ELF-1 (cell line): ENCODE measurements around the gene MAPRE3.

Source experiments
- DNase-seq: peaks from one replicate; pipeline ENCODE4 v3.0.0-alpha.2; 2016; ENCODE audit warnings: low read depth, low spot score

Gene MAPRE3

DNA sequence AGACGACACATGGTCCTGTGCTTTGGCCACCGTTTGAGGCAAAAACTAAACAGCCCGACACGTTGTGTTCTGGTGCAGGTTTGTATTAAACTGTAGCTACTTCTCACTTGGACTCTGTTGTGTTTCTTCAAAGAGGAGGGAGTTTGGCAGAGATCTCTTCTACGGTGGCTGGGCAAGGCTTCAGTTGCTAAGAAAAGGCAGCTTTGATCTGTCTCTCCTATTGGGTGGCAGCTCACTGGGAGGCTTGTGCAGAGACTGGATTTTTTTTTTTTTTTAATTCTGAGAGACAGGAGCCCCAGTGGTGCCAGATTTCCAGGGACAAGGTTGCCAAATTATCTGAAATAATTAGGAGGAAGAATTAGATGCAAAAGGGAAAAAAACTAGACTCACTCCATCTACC lies 20.2 kb upstream of the MAPRE3 start:
- no peak for DNase-seq

DNA sequence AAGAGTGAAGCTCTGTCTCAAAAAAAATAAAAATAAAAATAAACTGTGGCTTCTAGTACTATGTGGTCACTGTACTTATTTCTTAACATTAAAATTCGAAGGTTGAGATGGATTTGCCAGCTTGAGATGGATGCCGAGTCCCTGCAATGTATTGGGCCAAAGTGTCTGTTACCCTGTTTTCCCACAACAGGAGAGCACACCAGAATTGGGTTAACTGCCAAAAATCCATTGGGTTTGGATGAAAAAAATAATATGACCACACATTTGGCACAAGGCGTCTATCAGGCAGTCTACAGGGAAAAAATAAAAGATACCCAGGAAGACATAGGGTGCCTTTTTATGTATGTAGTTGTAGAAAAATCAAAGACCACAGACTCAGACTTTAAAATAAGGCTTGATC lies 19.2 kb upstream of the MAPRE3 start:
- DNase-seq: no peak

DNA sequence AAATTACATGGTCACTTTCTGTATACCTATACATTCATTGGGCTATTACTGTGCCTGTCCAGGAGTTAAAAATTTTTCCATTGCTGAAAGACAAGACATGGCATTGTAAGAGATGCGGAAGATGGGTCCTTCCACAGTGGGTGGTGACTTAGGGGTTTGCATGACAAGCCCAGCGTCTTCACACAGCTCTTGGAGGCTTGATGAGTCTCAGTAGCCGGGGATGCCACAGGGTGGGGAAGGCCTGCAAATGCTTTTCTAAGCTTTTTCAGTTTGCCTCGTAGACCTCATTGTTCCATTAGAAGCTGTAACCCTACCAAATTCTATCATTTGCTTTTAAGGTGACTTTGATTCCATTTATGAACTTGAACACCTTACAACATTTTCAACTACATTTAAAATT lies 18.1 kb upstream of the MAPRE3 start:
- DNase-seq: no peak

DNA sequence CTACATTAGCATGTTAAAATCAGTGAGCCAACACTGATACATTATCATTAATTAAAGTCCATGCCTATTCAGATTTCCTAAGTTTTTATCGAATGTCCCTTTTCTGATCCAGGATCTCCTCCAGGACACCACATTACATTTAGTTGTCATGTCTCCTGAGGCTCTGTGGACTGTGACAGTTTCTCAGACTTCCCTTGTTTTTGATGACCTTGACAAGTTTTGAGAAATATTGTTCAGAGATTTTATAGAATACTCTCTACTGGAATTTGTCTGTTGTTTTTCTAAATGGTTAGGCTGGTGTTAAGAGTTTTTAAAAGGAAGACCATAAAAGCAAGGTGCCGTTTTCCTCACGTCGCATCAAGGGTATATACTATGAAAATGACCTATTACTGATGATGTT lies 16.3 kb upstream of the MAPRE3 start:
- DNase-seq: no peak

DNA sequence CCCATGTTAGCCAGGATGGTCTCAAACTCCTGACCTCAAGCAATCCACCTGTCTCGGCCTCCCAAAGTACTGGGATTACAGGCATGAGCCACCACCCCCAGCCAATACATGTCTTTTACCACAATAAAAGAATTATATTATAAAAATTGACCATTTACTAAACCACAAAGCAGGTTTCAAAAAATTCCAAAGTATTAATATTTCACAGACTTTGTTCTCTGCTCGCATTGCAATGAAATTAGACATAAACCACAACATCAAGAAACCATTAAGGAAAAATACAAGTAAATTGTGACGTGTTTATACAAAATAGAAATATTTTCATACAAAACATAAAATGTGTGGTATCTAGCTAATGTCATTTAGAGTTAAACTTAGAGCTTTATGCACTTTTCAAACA lies 13.4 kb upstream of the MAPRE3 start:
- no peak for DNase-seq

DNA sequence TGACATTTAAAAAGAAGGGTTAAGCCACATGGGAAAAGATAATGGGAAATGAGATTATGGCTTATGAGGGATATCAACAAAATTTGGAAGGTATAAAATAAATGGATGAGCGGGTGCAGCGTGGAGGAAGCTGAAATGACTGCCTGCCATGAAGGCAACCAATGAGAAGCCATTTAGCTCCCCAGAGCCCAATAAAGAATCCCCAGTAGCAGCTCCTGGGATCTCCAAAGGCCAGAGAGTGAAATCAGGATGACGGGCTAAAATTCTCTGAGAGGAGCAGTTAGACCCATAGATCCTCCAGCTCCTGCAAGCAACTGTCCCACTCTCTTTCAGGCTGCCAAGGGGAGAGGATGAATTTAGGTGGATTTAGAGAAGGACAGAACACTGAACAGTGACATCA lies 12.9 kb upstream of the MAPRE3 start:
- DNase-seq: no peak

DNA sequence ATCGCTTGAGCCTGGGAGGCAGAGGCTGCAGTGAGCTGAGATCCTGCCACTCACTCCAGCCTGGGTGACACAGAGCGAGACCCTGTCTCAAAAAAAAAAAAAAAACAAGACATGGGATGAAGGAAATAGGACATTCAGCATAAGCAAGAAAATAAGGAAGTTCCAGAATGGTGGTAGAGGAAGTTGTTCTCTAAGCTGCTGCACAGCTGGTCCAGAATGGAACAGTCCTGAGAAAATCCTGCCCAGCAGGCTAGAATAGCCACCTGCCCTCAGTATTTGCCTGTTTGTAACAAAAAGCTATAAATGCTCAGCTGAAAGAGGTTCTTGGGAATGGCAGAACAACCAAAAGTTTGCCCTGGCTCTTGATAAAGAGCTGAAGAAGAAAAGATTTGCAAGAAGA lies 11.1 kb upstream of the MAPRE3 start:
- no peak for DNase-seq

DNA sequence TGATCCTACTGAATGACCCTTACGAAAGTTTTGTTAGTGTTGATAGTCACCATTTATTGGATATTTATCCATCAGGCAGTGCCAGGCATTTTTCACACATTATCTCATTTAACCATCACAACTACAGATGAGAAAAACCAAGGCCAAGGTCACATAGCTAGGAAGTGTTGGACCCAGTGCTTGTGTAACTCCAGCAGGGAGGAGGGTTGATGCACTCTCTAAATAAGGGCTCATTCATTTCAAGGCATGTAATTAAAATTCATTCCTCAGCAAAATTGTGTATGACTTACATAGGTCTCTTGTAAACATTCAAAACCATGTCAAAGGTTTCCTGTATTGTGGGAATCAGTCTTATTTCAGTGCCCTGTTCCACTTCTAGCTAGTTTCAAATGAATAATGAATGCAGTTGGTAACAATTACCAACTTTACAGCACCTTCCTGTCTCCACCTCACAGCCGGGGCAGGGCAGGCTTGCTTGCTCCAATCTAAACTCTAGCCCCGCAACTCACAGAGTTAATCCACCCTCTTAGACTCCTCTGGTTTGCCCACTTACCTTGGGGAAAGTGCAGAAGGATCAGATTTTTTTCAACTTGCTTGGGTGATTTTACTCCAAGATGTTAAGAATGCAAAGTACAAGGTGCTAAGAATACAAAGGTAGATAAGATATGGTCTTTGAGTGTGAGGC lies 5.8 kb upstream of the MAPRE3 start:
- no peak for DNase-seq

DNA sequence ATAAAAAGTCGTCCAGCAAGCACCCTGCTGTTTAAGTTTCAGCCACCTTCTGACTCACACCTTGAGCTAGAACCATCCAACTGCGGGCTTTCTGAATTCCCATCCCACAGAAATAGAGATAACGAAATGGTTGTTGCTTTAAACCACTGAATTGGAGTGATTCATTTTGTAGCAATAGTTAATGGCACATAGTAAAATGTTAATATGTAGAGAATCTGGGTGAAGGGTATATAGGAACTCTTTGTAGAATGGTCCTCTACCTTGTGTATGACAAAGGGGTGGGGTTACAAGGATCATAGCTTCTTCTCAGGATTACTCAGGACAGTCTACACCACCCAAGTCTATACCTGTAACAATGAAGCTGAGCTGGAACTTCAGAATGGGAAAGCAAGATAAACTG lies 2.4 kb upstream of the MAPRE3 start:
- no peak for DNase-seq

DNA sequence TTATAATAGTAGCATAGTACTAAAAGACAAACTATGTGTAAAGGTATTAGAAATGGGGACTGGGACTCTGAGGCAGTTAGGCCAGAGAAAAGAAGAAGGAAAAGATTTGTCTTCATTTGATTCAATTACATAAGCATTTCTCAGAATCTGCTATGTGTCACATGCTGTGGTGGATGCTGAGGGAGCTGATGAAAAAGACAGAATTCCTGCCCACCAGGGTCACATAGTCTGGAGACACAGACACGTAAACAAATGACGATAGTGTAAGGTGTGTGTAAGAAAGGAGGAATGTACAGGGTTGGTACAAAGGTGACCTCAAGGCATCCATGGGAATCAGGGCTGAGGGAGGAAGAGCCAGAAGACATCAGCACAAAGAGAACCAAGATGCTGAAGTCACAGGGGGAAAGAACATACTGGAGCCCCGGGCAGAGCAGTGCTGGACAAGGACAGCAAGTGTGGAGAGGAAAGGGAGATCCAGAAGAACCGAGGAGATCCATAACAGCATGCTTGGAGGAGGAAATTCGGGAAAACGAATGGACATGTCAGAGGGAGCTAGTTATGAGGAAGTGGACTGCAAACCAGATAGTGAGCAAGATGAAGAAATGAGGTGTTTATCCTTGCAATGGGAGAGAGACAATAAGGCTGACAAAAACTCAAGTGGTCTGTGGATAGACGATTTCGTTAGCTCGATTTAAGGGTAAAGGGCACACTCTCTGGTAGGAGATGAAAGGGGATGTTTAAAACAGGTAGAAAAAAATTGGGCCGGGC lies 1.2 kb upstream of the MAPRE3 start:
- DNase-seq: no peak

DNA sequence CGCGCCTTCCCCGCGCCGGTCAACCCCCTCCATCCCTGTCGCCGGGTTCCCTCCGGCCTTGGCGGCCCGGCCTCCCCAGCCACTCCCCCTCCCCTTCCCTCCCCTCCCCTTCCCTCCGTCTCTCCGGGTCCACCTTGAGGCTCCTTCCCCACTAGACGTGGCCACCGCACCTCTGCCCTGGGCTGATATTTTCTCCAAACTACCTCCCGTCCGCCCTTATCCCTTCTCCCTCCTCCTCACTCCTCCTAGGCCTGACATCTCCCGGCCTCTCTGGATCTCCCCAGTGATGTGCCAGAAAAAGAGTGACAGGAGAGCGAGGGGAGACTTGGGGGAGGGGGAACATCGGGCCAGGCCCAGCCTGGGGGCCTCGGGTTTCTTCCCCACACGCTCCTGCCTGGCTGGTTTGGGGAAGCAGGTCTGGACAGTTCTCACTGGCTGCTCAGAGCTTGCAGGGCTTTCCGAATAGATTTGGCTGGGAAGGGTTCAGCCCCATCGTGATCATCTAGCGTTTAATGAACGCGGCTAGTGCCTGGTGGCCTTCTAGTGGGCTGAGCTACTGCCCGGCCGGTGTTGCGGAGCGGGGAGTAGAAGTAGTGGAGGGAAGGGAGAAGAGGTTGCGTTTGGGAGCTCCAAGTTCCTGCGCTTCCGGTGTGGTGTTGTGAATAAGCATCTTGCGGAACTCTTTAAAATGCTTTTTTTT lies 641 bp downstream of the MAPRE3 start:
- peak; percentile 69 for DNase-seq

DNA sequence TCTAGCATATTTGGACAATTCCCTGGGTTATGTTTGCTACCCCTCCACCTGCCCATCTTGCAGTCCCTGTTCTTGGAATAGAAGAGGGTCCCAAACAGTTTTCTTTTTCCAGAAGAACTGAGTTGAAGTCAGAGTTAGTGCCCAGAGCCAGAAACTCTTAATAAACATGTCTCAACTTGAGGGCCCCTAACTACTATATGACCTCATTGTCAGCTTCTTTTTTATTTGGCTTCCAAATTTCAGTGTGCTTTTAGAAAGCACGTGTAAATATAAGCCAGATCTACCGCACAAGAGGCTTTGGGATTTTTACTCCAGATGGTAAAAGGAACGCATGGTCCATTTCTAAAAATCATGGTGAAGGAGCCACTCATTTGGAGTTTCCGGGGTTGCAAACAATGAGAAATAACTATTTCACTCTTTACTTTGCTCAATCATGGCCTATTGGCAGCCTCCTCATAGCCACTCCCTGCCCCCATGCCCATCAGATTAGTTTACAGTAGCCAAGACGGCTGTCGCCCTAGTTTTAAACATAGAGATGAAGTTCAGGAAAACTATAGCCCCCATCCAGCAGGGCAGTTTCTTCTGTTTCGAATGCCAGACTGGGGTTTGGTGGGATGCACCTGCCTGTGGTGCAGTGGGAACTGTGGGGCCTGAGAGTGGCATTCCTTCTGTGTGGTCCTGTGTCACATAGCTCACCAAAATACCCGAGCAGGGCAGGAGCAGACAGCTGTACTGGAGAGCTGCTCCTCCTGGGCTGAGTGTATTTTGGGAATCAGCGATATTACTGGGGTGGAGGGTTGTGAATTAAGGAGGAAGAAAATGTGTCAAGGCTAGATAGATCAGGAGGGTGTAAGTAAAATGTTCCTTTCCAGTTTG lies 1.7 kb downstream of the MAPRE3 start:
- DNase-seq: no peak

DNA sequence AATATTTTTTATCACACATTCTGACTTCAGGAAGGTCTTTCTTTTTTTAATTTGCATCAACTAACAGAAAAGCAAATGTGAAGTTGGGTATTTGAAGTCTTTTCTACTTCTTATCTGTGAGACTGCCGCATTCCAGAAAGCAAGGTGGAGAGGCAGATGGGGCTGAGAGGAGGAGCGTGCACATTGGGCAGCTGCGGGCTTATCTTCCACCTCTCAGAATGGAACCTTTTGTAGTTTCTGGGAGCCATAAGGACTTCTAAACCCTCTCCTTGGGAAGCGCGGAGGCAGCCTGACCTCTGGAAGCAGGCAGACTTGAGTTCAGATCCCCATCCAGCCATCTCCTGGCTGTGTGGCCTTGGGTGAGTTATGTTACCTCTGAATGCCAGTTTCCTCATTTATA lies 3.9 kb downstream of the MAPRE3 start:
- no peak for DNase-seq

DNA sequence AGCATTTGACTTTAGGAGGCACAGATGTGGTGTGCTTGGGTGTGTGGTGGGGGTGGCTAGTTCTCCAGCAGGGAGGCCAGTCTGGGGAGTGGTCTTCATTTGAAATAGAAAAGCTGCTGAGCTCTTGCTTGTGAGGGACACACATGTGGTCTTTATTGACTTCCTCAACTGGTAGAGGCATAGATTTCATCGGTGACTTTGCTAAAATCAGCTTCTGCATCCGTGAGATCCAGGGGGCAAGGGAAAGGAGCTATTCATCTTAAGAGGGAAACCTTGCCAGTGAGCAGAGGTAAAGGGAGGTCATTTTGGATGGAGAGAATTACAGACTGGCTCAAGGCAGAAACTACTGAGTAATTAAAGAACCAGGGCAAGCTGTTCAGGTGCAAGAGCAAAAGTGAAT lies 4.7 kb downstream of the MAPRE3 start:
- DNase-seq: no peak

DNA sequence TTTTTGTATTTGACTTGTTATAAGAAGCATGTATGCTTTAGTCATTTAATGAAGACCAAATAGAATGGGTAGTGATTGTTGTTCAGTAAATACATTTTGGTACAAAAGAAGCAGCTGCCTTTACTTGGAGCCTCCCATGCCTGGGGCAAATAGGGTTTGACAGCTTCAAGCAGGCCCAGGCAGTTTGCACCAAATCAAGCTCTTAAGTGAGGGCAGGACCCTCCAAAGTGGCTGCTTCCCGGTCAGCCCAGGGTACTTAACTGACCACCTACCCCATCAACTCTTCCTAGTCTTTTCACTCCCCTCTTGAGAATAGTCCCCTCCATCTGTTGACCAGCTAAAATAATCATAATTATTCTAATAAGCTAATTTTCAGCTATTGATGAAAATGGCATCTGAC lies 5.2 kb downstream of the MAPRE3 start:
- DNase-seq: no peak

DNA sequence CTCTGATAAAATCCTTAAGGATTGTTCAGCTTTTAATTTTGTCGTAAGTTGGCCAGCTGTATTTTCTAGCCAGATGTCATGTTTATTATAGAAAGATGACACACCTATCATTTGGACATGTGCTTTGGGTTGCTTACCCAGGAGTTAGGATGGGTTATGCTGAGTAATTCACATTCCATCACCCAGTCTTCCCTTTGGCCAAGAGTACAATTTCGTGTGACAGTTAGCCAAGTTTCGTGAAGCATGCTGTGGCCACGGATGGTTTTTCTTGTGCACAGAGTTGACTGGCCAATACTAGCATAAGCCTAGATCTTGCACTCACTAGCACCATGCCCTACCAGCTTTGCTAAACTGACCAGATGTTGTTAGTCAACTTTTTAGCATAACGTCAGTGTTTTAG lies 5.8 kb downstream of the MAPRE3 start:
- no peak for DNase-seq

DNA sequence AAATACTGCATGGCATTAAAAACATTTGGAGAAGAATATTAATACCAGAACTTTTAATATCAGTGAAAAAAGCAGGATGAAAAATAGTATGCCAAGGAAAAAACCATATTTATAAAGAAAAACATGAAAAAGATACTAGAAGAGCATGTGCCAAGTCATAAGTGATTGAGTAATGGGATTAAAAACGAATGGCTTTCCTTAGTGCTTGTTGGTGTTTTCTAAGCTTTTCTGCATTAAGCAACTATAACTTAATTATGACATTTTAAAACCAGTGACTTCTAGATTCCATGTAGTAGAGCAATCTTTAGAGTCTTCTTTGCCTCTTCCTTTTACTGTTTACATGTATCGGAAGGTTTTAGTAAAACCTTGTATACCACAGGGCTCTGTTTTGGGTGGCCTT lies 6.6 kb downstream of the MAPRE3 start:
- no peak for DNase-seq

DNA sequence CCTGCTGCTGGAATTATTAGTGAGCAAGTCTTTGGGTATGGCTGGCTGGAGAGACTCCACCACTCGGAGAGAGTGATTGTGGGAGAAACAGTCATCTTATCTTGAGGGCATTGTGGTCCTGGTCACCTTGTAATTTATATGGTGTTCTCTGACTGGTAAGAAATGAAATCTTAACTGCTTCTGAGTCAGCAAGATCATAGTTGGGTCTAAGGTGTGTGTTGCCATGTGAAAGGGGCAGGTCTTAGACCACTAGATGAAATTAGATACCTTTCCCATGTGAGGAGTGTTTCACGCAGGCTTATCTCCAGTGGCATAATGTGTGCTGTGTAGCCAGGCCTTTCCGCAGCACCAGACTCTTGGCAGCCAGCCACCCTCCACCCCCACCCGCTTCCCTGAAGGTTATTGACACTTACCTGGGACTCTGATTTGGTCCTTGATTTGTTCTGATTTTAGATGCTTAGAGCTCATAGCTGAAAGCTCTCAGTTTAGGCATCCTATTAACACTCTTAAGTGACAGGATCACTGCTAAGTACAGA lies 7.7 kb downstream of the MAPRE3 start:
- DNase-seq: no peak

DNA sequence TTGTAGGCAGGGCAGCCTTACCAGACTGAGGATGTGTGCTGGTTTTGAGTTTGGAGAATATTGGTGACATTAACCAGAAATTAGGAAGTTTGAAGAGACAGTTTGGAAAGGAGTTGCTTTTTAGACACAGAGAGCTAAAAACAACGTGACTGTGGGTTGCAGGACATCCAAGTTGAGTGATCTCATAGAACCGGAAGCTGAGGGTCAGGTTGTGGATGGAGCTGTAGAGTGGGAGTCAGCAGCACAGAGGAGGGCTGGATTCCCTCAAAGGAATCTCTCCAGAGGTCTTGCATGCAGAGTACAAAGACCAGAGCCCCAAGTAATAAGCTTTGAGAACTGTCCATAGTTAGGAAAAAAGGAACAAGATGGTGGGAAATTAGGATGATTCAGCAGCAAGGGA lies 9.3 kb downstream of the MAPRE3 start:
- no peak for DNase-seq

DNA sequence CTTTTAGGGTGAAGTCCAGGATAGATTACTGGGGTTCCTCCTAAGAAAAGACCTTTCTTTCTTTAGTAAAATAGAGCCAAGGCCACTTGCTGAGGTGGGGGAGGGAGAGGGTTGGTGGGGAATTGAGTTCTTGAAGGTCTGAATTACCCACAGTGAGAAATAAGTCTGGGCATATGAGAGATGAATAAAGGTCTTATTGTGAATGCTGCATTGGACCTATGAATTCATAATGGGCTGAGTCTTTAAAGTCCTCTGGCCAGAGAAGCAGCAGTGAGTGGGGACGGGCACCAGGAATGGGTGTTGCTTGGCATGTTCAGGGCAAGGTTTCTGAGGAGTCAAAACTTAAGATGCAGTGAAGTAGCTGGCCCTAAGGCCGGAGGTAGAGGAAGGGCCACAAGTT lies 10.5 kb downstream of the MAPRE3 start:
- no peak for DNase-seq

DNA sequence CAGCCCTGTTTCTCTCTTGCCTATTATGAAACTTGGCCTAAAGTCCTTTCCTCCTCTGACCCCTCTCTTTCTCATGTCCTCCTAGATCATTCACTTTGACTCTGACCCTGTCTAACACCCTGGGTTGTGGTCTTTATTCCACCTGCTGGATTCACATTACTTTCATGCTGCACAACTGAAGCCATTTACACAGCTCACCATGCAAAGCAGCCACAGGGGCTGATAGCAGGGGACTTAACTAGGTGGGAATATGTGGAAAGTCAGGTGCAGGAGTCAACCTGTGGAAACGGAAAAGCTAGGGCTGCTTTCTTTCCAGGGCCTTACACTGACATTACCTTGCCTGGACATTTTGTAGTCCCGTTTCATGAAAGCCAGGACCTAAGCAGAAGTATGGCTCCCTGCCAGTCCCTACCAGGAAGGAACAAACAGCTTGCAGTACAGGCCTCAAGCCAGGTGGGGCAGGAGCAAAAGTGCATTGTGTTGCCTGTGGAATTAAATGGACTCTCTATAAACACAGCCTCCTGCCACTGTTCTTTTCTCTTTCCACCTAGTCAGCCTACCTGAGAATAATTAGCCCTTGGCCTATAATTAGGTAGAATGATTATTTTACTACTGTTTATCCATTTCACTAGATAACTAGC lies 11.8 kb downstream of the MAPRE3 start:
- peak; percentile 17 for DNase-seq
